ENCODE data around the gene DGKI. TPM values are rescaled to one million over a fixed set of nuclear protein-coding genes. Genes with fewer than 3 reads are reported as not detected.
"Not testable (repeated sequence)": the region's sequence is repeated elsewhere in the genome, so short reads cannot be mapped to it uniquely, and the experiment has no call there.

DGKI gene
- polyA plus RNA-seq, 4 donors, result 1.5 to 1.8 (median 1.8) TPM

- no peak for DNase-seq (ENCODE audit: low read depth in 4 of 4, low spot score in 3 of 4)
Observed at GRCh38 chr7:137753948-137754851, 92.6 kb downstream of the DGKI start.

- DNase-seq (ENCODE audit: low read depth in 4 of 4, low spot score in 3 of 4), result no peak
Observed at GRCh38 chr7:137753575-137753947, 93.2 kb downstream of the DGKI start.

GRCh38 chr7:137753067-137753466 is 93.7 kb downstream of the DGKI start:
- no peak for DNase-seq (ENCODE audit: low read depth in 4 of 4, low spot score in 3 of 4)

- DNase-seq (ENCODE audit: low read depth in 4 of 4, low spot score in 3 of 4), result no peak
Observed at GRCh38 chr7:137751361-137752009, 95.3 kb downstream of the DGKI start.

- DNase-seq (ENCODE audit: low read depth in 4 of 4, low spot score in 3 of 4), result no peak
Observed at GRCh38 chr7:137747359-137748031, 99.3 kb downstream of the DGKI start.

- DNase-seq (ENCODE audit: low read depth in 4 of 4, low spot score in 3 of 4), result no peak
Observed at GRCh38 chr7:137743021-137743420, 103.8 kb downstream of the DGKI start.

- DNase-seq (ENCODE audit: low read depth in 4 of 4, low spot score in 3 of 4), result no peak
Observed at GRCh38 chr7:137742051-137742450, 104.7 kb downstream of the DGKI start.

- no peak for DNase-seq (ENCODE audit: low read depth in 4 of 4, low spot score in 3 of 4)
Observed at GRCh38 chr7:137741443-137741842, 105.3 kb downstream of the DGKI start.

- no peak for DNase-seq (ENCODE audit: low read depth in 4 of 4, low spot score in 3 of 4)
Observed at GRCh38 chr7:137734221-137734620, 112.6 kb downstream of the DGKI start.

- no peak for DNase-seq (ENCODE audit: low read depth in 4 of 4, low spot score in 3 of 4)
Observed at GRCh38 chr7:137732168-137732567, 114.6 kb downstream of the DGKI start.

- no peak for DNase-seq (ENCODE audit: low read depth in 4 of 4, low spot score in 3 of 4)
Observed at GRCh38 chr7:137731436-137731835, 115.3 kb downstream of the DGKI start.

- DNase-seq (ENCODE audit: low read depth in 4 of 4, low spot score in 3 of 4), result no peak
Observed at GRCh38 chr7:137728426-137728825, 118.3 kb downstream of the DGKI start.

GRCh38 chr7:137727413-137727812 is 119.4 kb downstream of the DGKI start:
- no peak for DNase-seq (ENCODE audit: low read depth in 4 of 4, low spot score in 3 of 4)

GRCh38 chr7:137718355-137718754 is 128.4 kb downstream of the DGKI start:
- DNase-seq (ENCODE audit: low read depth in 4 of 4, low spot score in 3 of 4), result no peak

- no peak for DNase-seq (ENCODE audit: low read depth in 4 of 4, low spot score in 3 of 4)
Observed at GRCh38 chr7:137717811-137718271, 128.9 kb downstream of the DGKI start.

GRCh38 chr7:137717045-137717444 is 129.7 kb downstream of the DGKI start:
- DNase-seq (ENCODE audit: low read depth in 4 of 4, low spot score in 3 of 4), result no peak

- DNase-seq (ENCODE audit: low read depth in 4 of 4, low spot score in 3 of 4), result no peak
Observed at GRCh38 chr7:137716061-137716460, 130.7 kb downstream of the DGKI start.

- no peak for DNase-seq (ENCODE audit: low read depth in 4 of 4, low spot score in 3 of 4)
Observed at GRCh38 chr7:137715533-137715932, 131.2 kb downstream of the DGKI start.

- DNase-seq (ENCODE audit: low read depth in 4 of 4, low spot score in 3 of 4), result no peak
Observed at GRCh38 chr7:137715121-137715520, 131.7 kb downstream of the DGKI start.

GRCh38 chr7:137706330-137706729 is 140.4 kb downstream of the DGKI start:
- DNase-seq (ENCODE audit: low read depth in 4 of 4, low spot score in 3 of 4), result not testable (repeated sequence)

- DNase-seq (ENCODE audit: low read depth in 4 of 4, low spot score in 3 of 4), result no peak
Observed at GRCh38 chr7:137704723-137705122, 142.1 kb downstream of the DGKI start.
